ENCODE results near the gene ACER3. TPM values are rescaled to one million over a fixed set of nuclear protein-coding genes. Genes with fewer than 3 reads are reported as not detected.

ACER3 gene
- total RNA-seq, 1 experiment from 2014 or later: 21.0 TPM

DNA sequence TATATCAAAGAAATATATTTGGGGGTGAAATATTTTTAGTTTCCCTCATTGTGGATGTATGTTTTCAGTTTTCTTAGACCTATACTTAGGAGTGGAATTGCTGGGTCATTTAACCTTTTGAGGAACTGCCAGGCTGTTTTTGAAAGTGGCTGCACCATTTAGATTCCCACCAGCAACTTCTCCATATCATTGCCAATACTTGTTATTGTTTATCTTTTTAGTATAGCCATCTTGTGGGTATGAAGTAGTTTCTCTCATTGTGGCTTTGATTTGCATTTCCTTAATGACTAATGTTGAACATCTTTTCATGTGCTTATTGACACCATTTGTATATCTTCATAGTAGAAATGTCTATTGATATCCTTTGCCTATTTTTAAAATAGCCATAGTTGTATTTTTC lies 111.3 kb downstream of the ACER3 start:
- peaks cover 3% of the 10 kb centered on the region for H3K9me3 Mint-ChIP-seq (ENCODE audit: low read depth, unreplicated experiment)
- BruUV-seq (replicated peaks): no TSS peak
- H3K4me1 Mint-ChIP-seq (ENCODE audit: low read depth, unreplicated experiment): peaks cover 11% of the 10 kb centered on the region
- no peak for DNase-seq
- CTCF ChIA-PET: no interaction called here
- no peak overlapping the region for H3K27ac Mint-ChIP-seq (ENCODE audit: unreplicated experiment)
- no peak overlapping the region for H3K4me3 Mint-ChIP-seq (ENCODE audit: low read depth, unreplicated experiment)
- TF ChIP-seq, protein P1, sequence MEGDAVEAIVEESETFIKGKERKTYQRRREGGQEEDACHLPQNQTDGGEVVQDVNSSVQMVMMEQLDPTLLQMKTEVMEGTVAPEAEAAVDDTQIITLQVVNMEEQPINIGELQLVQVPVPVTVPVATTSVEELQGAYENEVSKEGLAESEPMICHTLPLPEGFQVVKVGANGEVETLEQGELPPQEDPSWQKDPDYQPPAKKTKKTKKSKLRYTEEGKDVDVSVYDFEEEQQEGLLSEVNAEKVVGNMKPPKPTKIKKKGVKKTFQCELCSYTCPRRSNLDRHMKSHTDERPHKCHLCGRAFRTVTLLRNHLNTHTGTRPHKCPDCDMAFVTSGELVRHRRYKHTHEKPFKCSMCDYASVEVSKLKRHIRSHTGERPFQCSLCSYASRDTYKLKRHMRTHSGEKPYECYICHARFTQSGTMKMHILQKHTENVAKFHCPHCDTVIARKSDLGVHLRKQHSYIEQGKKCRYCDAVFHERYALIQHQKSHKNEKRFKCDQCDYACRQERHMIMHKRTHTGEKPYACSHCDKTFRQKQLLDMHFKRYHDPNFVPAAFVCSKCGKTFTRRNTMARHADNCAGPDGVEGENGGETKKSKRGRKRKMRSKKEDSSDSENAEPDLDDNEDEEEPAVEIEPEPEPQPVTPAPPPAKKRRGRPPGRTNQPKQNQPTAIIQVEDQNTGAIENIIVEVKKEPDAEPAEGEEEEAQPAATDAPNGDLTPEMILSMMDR (IDR thresholded peaks at IDR 0.05; ENCODE audit: unreplicated experiment): no peak
- no peaks in the 10 kb centered on the region for H3K36me3 Mint-ChIP-seq (ENCODE audit: insufficient read depth, unreplicated experiment)
- intact Hi-C loops (cut with micrococcal nuclease; ENCODE audit: unreplicated experiment): no loop called here
- H3K27me3 Mint-ChIP-seq (ENCODE audit: unreplicated experiment): no peaks in the 10 kb centered on the region

- Mint-ChIP-seq H3K4me1 (ENCODE audit: low read depth, unreplicated experiment) (peaks cover 11% of the 10 kb centered on the region), H3K36me3 (ENCODE audit: insufficient read depth, unreplicated experiment) (no peaks in the 10 kb centered on the region), H3K27ac (ENCODE audit: unreplicated experiment) (no peak overlapping the region), H3K9me3 (ENCODE audit: low read depth, unreplicated experiment) (peaks cover 3% of the 10 kb centered on the region), H3K27me3 (ENCODE audit: unreplicated experiment) (no peaks in the 10 kb centered on the region), H3K4me3 (ENCODE audit: low read depth, unreplicated experiment) (no peak overlapping the region)
- TF ChIP-seq, protein P1 (IDR thresholded peaks at IDR 0.05; ENCODE audit: unreplicated experiment): no peak
- BruUV-seq (replicated peaks): no TSS peak
- CTCF ChIA-PET: interaction anchor here (0.7 to 2.1 kb wide), 3 partner anchors 11 to 55 kb away, joined by 3 to 7 read pairs (median 5); no protein-coding TSS in a partner anchor
- intact Hi-C loops (cut with micrococcal nuclease; ENCODE audit: unreplicated experiment): no loop called here
- no peak for DNase-seq
Measured at GRCh38 chr11:76974179-76974891, 113.6 kb downstream of the ACER3 start.

- TF ChIP-seq, protein P1 (IDR thresholded peaks at IDR 0.05; ENCODE audit: unreplicated experiment): no peak
- BruUV-seq (replicated peaks): no TSS peak
- H3K4me3 Mint-ChIP-seq (ENCODE audit: low read depth, unreplicated experiment): no peak overlapping the region
- H3K36me3 Mint-ChIP-seq (ENCODE audit: insufficient read depth, unreplicated experiment): no peaks in the 10 kb centered on the region
- H3K9me3 Mint-ChIP-seq (ENCODE audit: low read depth, unreplicated experiment): peaks cover 3% of the 10 kb centered on the region
- no peak for DNase-seq
- peaks cover 11% of the 10 kb centered on the region for H3K4me1 Mint-ChIP-seq (ENCODE audit: low read depth, unreplicated experiment)
- H3K27ac Mint-ChIP-seq (ENCODE audit: unreplicated experiment): no peak overlapping the region
- H3K27me3 Mint-ChIP-seq (ENCODE audit: unreplicated experiment): no peaks in the 10 kb centered on the region
- CTCF ChIA-PET: interaction anchor here (0.7 to 0.8 kb wide), 2 partner anchors 12 to 69 kb away, joined by 4 to 5 read pairs; no protein-coding TSS in a partner anchor
- intact Hi-C loops (cut with micrococcal nuclease; ENCODE audit: unreplicated experiment): no loop called here
Measured at GRCh38 chr11:76975513-76975912, 114.8 kb downstream of the ACER3 start.

DNA sequence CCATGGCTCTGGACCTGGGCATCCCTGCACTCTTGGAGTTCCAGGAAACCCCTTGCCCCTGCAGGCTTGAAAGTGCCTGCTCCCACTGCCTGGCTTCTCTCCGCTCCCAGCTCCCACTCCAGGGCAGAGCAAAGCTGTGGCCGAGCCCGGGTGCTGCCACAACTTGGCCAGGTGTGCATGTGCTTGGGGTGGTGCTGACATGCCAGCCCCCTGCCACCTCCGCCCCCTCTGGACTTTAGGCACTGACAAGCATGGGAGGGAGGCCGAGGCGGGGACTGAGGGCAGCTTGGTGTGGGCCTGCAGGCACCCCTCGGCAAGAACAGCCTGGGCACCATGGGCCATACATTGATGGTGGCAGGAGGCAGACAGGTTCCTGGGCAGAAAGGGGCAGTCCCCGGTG lies 117.1 kb downstream of the ACER3 start:
- Mint-ChIP-seq H3K27me3 (ENCODE audit: unreplicated experiment) (no peaks in the 10 kb centered on the region), H3K4me1 (ENCODE audit: low read depth, unreplicated experiment) (peaks cover 11% of the 10 kb centered on the region), H3K36me3 (ENCODE audit: insufficient read depth, unreplicated experiment) (no peaks in the 10 kb centered on the region), H3K9me3 (ENCODE audit: low read depth, unreplicated experiment) (no peaks in the 10 kb centered on the region), H3K27ac (ENCODE audit: unreplicated experiment) (no peak overlapping the region), H3K4me3 (ENCODE audit: low read depth, unreplicated experiment) (no peak overlapping the region)
- BruUV-seq (replicated peaks): no TSS peak
- DNase-seq: no peak
- TF ChIP-seq, protein P1 (IDR thresholded peaks at IDR 0.05; ENCODE audit: unreplicated experiment): no peak
- CTCF ChIA-PET: no interaction called here
- intact Hi-C loops (cut with micrococcal nuclease; ENCODE audit: unreplicated experiment): no loop called here
